Endothelial cell of umbilical vein (primary cell): ENCODE data around the gene ITM2C. TPM values are rescaled to one million over a fixed set of nuclear protein-coding genes. Genes with fewer than 3 reads are reported as not detected.

Experiments used
- BruUV-seq: library from RNA; stranded (reverse); fragments of 400-500 nt; replicated peaks from 2 replicates; lab custom pipeline; 2021; lab: Mats Ljungman, UMichigan
- CTCF ChIA-PET: fragments of 300-600, 350-600 bp; sonication (Branson Sonifier 250); formaldehyde crosslinking; loops from one replicate; lab custom pipeline; 2021; ENCODE audit warnings: antibody characterized with exemption, inconsistent platforms; lab: Charles Lee
- POLR2A ChIA-PET: fragments of 300-600, 350-600 bp; sonication (Branson Sonifier 250); formaldehyde crosslinking; loops from one replicate; lab custom pipeline; 2021; ENCODE audit warnings: antibody characterized with exemption, inconsistent platforms; lab: Charles Lee
- DNase-seq: peaks from one replicate; pipeline ENCODE4 v3.0.0-alpha.2; 2011; ENCODE audit warnings: low read depth, low spot score
- FAIRE-seq: peaks from 2 replicates; lab custom pipeline; 2011; peaks lifted over from hg19 to GRCh38; lab: Jason Lieb, UNC
- H2AFZ ChIP-seq: 2 replicates; pipeline ENCODE4 v1.6.0; 2012; ENCODE audit warnings: low read depth, low read length, control low read depth, inconsistent platforms
- H3K27ac ChIP-seq: 2 replicates; pipeline ENCODE4 v1.5.1; 2011; ENCODE audit warnings: low read depth, mild to moderate bottlenecking, control low read depth, low read length, moderate library complexity; ENCODE audit not compliant: insufficient read depth
- H3K27me3 ChIP-seq, 2 experiments: 2 replicates each; pipeline versions ENCODE4 v1.6.0 to v1.6.1; 2011; ENCODE audit warnings: low read length in 2 of 2, mixed read lengths in 1 of 2; ENCODE audit not compliant: control insufficient read depth in 2 of 2, insufficient read depth in 2 of 2
- H3K36me3 ChIP-seq, 2 experiments: 2 replicates in 1 of 2; 3 replicates in 1 of 2; pipeline ENCODE4 v1.5.1; 2011; ENCODE audit warnings: low read length in 2 of 2, mild to moderate bottlenecking in 1 of 2, moderate library complexity in 1 of 2; ENCODE audit not compliant: control insufficient read depth in 2 of 2, insufficient read depth in 2 of 2; ENCODE audit errors: extremely low read depth in 1 of 2
- H3K4me1 ChIP-seq: 3 replicates; pipeline ENCODE4 v1.5.1; 2011; ENCODE audit warnings: mild to moderate bottlenecking, low read length; ENCODE audit not compliant: control insufficient read depth, insufficient read depth; ENCODE audit errors: extremely low read depth
- H3K4me2 ChIP-seq: 2 replicates; pipeline ENCODE4 v1.6.1; 2011; ENCODE audit warnings: low read length, control low read depth, mixed read lengths; ENCODE audit not compliant: insufficient read depth
- H3K4me3 ChIP-seq, 3 experiments: fragments of 200-600 bp in 1 of 3; sonication (generic), shearing (Covaris generic) in 1 of 3; replicated peaks in 1 of 3; 2 replicates each; pipeline ENCODE4 v1.5.1; 2011 to 2016; ENCODE audit warnings: control low read depth in 3 of 3, low read length in 3 of 3, mild to moderate bottlenecking in 2 of 3, inconsistent platforms in 1 of 3, low read depth in 1 of 3, moderate library complexity in 1 of 3; ENCODE audit not compliant: insufficient read depth in 1 of 3
- H3K79me2 ChIP-seq: 2 replicates; pipeline ENCODE4 v1.6.0; 2012; ENCODE audit warnings: low read length, inconsistent platforms; ENCODE audit not compliant: control insufficient read depth, insufficient read depth
- H3K9ac ChIP-seq: replicated peaks from 2 replicates; pipeline ENCODE3; 2011; ENCODE audit warnings: low read length, control low read depth; ENCODE audit not compliant: insufficient read depth; ENCODE audit errors: extremely low read depth
- H3K9me1 ChIP-seq: replicated peaks from 3 replicates; pipeline ENCODE4 v1.6.0; 2011; ENCODE audit warnings: mild to moderate bottlenecking, low read length; ENCODE audit not compliant: control insufficient read depth, insufficient read depth; ENCODE audit errors: extremely low read depth
- H3K9me3 ChIP-seq: replicated peaks from 2 replicates; pipeline ENCODE4 v1.5.1; 2012; ENCODE audit warnings: low read length, inconsistent platforms; ENCODE audit not compliant: control insufficient read depth, insufficient read depth
- H4K20me1 ChIP-seq: replicated peaks from 2 replicates; pipeline ENCODE3; 2011; ENCODE audit warnings: mild to moderate bottlenecking, low read length; ENCODE audit not compliant: control insufficient read depth, insufficient read depth; ENCODE audit errors: extremely low read depth
- CTCF ChIP-seq, 2 donors: IDR thresholded peaks; 1 replicate in 1 of 2; 2 replicates in 1 of 2; pipeline ENCODE4 v1.5.1; 2011; ENCODE audit warnings: low read length in 2 of 2, mild to moderate bottlenecking in 2 of 2, moderate library complexity in 2 of 2, control low read depth in 1 of 2, inconsistent platforms in 1 of 2, low read depth in 1 of 2; ENCODE audit not compliant: insufficient read depth in 1 of 2; ENCODE audit errors: extremely low read depth in 1 of 2
- EZH2 ChIP-seq: IDR thresholded peaks from 2 replicates; pipeline ENCODE4 v1.6.1; 2012; ENCODE audit warnings: borderline replicate concordance, low read depth, mild to moderate bottlenecking, moderate library complexity, low read length, inconsistent platforms; ENCODE audit not compliant: severe bottlenecking
- FOS ChIP-seq: IDR thresholded peaks from 2 replicates; pipeline ENCODE4 v1.6.1; 2011; ENCODE audit warnings: mild to moderate bottlenecking, low read length, moderate library complexity, borderline replicate concordance; ENCODE audit not compliant: insufficient read depth
- GATA2 ChIP-seq: IDR thresholded peaks from 2 replicates; pipeline ENCODE4 v1.7.0; 2011; ENCODE audit warnings: low read depth, mild to moderate bottlenecking, moderate library complexity, mixed read lengths, low read length; ENCODE audit not compliant: insufficient read length, insufficient read depth
- JUN ChIP-seq: IDR thresholded peaks from 2 replicates; pipeline ENCODE4 v1.6.1; 2011; ENCODE audit warnings: borderline replicate concordance, low read depth; ENCODE audit not compliant: insufficient read length, insufficient read depth
- MAX ChIP-seq: IDR thresholded peaks from 2 replicates; pipeline ENCODE4 v1.6.1; 2011; ENCODE audit not compliant: insufficient read depth, insufficient read length
- MYC ChIP-seq: IDR thresholded peaks from one replicate; pipeline ENCODE4 v1.6.1; 2011; ENCODE audit warnings: mild to moderate bottlenecking, low read depth, low read length
- POLR2A ChIP-seq: IDR thresholded peaks from 2 replicates; pipeline ENCODE4 v1.6.1; 2012; ENCODE audit warnings: low read depth, mild to moderate bottlenecking, control low read depth, low read length
- POLR2AphosphoS5 ChIP-seq: IDR thresholded peaks from 2 replicates; pipeline ENCODE4 v1.6.1; 2012; ENCODE audit warnings: low read depth, mild to moderate bottlenecking, control low read depth, low read length, moderate library complexity; ENCODE audit not compliant: insufficient read depth
- dilution Hi-C: fragments of 300-500 bp; cut with MboI; formaldehyde crosslinking; loops from one replicate; pipeline ENCODE4 v1.15.0; 2019; ENCODE audit warnings: low sequenced_read_pairs; ENCODE audit not compliant: extremely low pct_ligation_motif_present
- intact Hi-C: fragments of 100-400 bp; cut with micrococcal nuclease; formaldehyde crosslinking; loops from one replicate; pipeline ENCODE4 v1.10.0; 2022
- polyA plus RNA-seq, 4 experiments: library from polyadenylated mRNA; depleted of rRNA in 3 of 4; stranded (reverse) in 3 of 4; unstranded in 1 of 4; fragments of >200 nt; gene quantifications; 2 replicates each; pipeline versions ENCODE4 v1.2.1 to v1.2.3, GENCODE V29; 2011 to 2012; ENCODE audit warnings: missing spikeins in 1 of 4
- total RNA-seq: library from RNA; stranded (reverse); gene quantifications from 2 replicates; pipeline ENCODE4 v1.2.3, GENCODE V29; 2021

ITM2C gene
- total and polyA plus RNA-seq, 2 donors (not counting 3 experiments of a cell fraction or from before 2014, with no cell fraction given): 12.0 to 12.1 TPM

GRCh38 chr2:230891064-230891463 lies 26.3 kb downstream of the ITM2C start:
- no peak for FAIRE-seq
- TF ChIP-seq JUN: no peak
- TF ChIP-seq CTCF (IDR thresholded peaks at IDR 0.05; ENCODE audit: extremely low read depth in 1 of 2, insufficient read depth in 1 of 2, low read depth in 1 of 2, low read length in 2 of 2): no peak
- no peak for TF ChIP-seq POLR2AphosphoS5
- TF ChIP-seq POLR2A: no peak
- TF ChIP-seq FOS: no peak
- no peak for TF ChIP-seq MYC
- no peak for TF ChIP-seq GATA2
- TF ChIP-seq MAX: no peak
- TF ChIP-seq EZH2: no peak
- H3K4me2 ChIP-seq: no peak overlapping the region
- no peaks in the 10 kb centered on the region for H3K4me1 ChIP-seq
- POLR2A ChIA-PET: interaction anchor here (0.7 kb wide), 1 partner anchor 335 kb away, joined by 3 read pairs; no protein-coding TSS in a partner anchor
- H4K20me1 ChIP-seq: no peaks in the 10 kb centered on the region
- no peak for DNase-seq
- CTCF ChIA-PET: no interaction called here
- no peaks in the 10 kb centered on the region for H3K9me3 ChIP-seq
- H3K9me1 ChIP-seq: no peaks in the 10 kb centered on the region
- intact Hi-C loops (no loop called here), dilution Hi-C loops (no loop called here)
- no peak overlapping the region for H3K9ac ChIP-seq
- no peak overlapping the region for H2AFZ ChIP-seq
- no peak overlapping the region for H3K4me3 ChIP-seq
- peaks cover 0 to 3% of the 10 kb centered on the region in 2 experiments for H3K27me3 ChIP-seq
- no peaks in the 10 kb centered on the region for H3K36me3 ChIP-seq
- no peak overlapping the region for H3K27ac ChIP-seq
- no peaks in the 10 kb centered on the region for H3K79me2 ChIP-seq
- no TSS peak for BruUV-seq
